ENCODE measurements around the gene SMC2.

The SMC2 gene

GRCh38 chr9:104093647-104094533, at the start of gene SMC2:
Gene SMC2, plus strand, starts transcription at chr9:104094309. Its CDS starts 1,076 bp downstream, at chr9:104095385.
- peak; percentile 92 for DNase-seq (ENCODE audit: low spot score)

- no peak for DNase-seq (ENCODE audit: low spot score)
Observed at GRCh38 chr9:104068546-104068945, 25.6 kb upstream of the SMC2 start.

GRCh38 chr9:104069288-104069687, 24.8 kb upstream of the SMC2 start:
- DNase-seq (ENCODE audit: low spot score) = no peak

GRCh38 chr9:104071589-104071988, 22.5 kb upstream of the SMC2 start:
- DNase-seq (ENCODE audit: low spot score) = no peak

GRCh38 chr9:104073098-104073769, 20.9 kb upstream of the SMC2 start:
- DNase-seq (ENCODE audit: low spot score) = no peak

GRCh38 chr9:104073770-104074133, 20.4 kb upstream of the SMC2 start:
- DNase-seq (ENCODE audit: low spot score) = no peak

- no peak for DNase-seq (ENCODE audit: low spot score)
Observed at GRCh38 chr9:104074876-104075275, 19.2 kb upstream of the SMC2 start.

- no peak for DNase-seq (ENCODE audit: low spot score)
Observed at GRCh38 chr9:104075801-104076753, 18.0 kb upstream of the SMC2 start.

- no peak for DNase-seq (ENCODE audit: low spot score)
Observed at GRCh38 chr9:104078596-104078995, 15.5 kb upstream of the SMC2 start.

- DNase-seq (ENCODE audit: low spot score) = no peak
Observed at GRCh38 chr9:104080983-104081382, 13.1 kb upstream of the SMC2 start.

- DNase-seq (ENCODE audit: low spot score) = no peak
Observed at GRCh38 chr9:104082168-104082567, 11.9 kb upstream of the SMC2 start.

- no peak for DNase-seq (ENCODE audit: low spot score)
Observed at GRCh38 chr9:104085525-104085924, 8.6 kb upstream of the SMC2 start.

- no peak for DNase-seq (ENCODE audit: low spot score)
Observed at GRCh38 chr9:104087894-104088293, 6.2 kb upstream of the SMC2 start.

GRCh38 chr9:104088416-104088815, 5.7 kb upstream of the SMC2 start:
- DNase-seq (ENCODE audit: low spot score) = no peak

- no peak for DNase-seq (ENCODE audit: low spot score)
Observed at GRCh38 chr9:104090578-104090977, 3.5 kb upstream of the SMC2 start.

GRCh38 chr9:104091116-104091515, 3.0 kb upstream of the SMC2 start:
- DNase-seq (ENCODE audit: low spot score) = no peak

- DNase-seq (ENCODE audit: low spot score) = peak; percentile 6
Observed at GRCh38 chr9:104091708-104092107, 2.4 kb upstream of the SMC2 start.

GRCh38 chr9:104092192-104092591, 1.9 kb upstream of the SMC2 start:
- DNase-seq (ENCODE audit: low spot score) = no peak

GRCh38 chr9:104092875-104093600, 1.1 kb upstream of the SMC2 start:
- DNase-seq (ENCODE audit: low spot score) = no peak

GRCh38 chr9:104094534-104095015, 466 bp downstream of the SMC2 start:
- DNase-seq (ENCODE audit: low spot score) = no peak

GRCh38 chr9:104099630-104100029, 5.5 kb downstream of the SMC2 start:
- DNase-seq (ENCODE audit: low spot score) = no peak

All from CD4-positive, alpha-beta T cell treated with Interleukin-15 for 4 hours (primary cell).